ENCODE results near the gene ZC3H12D. TPM values are rescaled to one million over a fixed set of nuclear protein-coding genes. Genes with fewer than 3 reads are reported as not detected.
A peak's percentile ranks its signal among the peaks of the same experiment; 100 is the strongest.

The ZC3H12D gene
- total RNA-seq, 1 donor from 2014 or later = 0.47 TPM

DNA sequence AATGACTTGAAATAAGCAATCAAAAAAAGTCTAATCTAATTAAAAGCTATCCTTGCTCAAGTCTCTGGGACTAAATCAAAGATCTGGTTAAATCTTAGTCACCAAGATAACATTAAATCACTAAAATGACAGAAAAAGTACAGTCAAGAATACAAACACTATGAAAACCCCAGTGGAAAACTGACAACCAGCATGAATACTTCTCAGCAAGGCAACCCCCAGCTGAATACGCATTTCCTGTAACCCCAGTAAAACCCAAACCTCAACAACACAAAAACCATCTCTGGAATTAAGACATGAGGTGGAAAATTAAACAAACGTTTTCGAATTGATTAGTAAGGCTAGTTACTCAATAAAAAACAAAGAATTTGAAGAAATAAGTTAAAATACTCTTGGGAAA is 23.7 kb upstream of the ZC3H12D start:
- Mint-ChIP-seq H3K4me1 (peaks cover 3% of the 10 kb centered on the region), H3K27ac (no peak overlapping the region), H3K9me3 (no peaks in the 10 kb centered on the region), H3K36me3 (peaks cover 19% of the 10 kb centered on the region), H3K4me3 (no peak overlapping the region), H3K27me3 (ENCODE audit: low read depth) (no peaks in the 10 kb centered on the region)
- TF ChIP-seq, protein P1, sequence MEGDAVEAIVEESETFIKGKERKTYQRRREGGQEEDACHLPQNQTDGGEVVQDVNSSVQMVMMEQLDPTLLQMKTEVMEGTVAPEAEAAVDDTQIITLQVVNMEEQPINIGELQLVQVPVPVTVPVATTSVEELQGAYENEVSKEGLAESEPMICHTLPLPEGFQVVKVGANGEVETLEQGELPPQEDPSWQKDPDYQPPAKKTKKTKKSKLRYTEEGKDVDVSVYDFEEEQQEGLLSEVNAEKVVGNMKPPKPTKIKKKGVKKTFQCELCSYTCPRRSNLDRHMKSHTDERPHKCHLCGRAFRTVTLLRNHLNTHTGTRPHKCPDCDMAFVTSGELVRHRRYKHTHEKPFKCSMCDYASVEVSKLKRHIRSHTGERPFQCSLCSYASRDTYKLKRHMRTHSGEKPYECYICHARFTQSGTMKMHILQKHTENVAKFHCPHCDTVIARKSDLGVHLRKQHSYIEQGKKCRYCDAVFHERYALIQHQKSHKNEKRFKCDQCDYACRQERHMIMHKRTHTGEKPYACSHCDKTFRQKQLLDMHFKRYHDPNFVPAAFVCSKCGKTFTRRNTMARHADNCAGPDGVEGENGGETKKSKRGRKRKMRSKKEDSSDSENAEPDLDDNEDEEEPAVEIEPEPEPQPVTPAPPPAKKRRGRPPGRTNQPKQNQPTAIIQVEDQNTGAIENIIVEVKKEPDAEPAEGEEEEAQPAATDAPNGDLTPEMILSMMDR (IDR thresholded peaks at IDR 0.05; ENCODE audit: unreplicated experiment) = no peak
- no peak for DNase-seq (ENCODE audit: low spot score in 2 of 2, unreplicated experiment in 2 of 2)

DNA sequence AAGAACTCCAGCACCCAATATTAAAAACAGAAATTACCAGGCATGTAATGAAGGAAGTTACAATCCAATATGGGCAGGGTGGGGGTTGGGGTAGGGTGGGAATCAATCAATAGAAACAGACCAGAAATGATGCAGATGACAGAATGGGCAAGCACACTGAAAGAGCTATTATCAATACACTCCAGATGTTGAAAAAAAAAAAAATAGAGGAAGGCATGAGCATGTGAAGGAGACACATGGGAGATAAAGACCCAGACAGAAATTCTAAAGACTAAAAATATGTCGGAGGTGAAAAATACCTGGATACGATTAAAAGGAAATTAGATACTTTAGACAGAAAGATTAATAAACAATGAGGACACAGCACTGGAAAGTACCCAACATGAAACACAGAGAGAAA is 19.1 kb upstream of the ZC3H12D start:
- H3K27ac Mint-ChIP-seq = no peak overlapping the region
- no peaks in the 10 kb centered on the region for H3K27me3 Mint-ChIP-seq (ENCODE audit: low read depth)
- TF ChIP-seq, protein P1 (IDR thresholded peaks at IDR 0.05; ENCODE audit: unreplicated experiment) = no peak
- no peaks in the 10 kb centered on the region for H3K9me3 Mint-ChIP-seq
- no peak overlapping the region for H3K4me3 Mint-ChIP-seq
- peaks cover 14% of the 10 kb centered on the region for H3K36me3 Mint-ChIP-seq
- no peak for DNase-seq (ENCODE audit: low spot score in 2 of 2, unreplicated experiment in 2 of 2)
- peaks cover 3% of the 10 kb centered on the region for H3K4me1 Mint-ChIP-seq

- Mint-ChIP-seq H3K9me3 (no peaks in the 10 kb centered on the region), H3K4me3 (no peak overlapping the region), H3K36me3 (peaks cover 14% of the 10 kb centered on the region), H3K27me3 (ENCODE audit: low read depth) (no peaks in the 10 kb centered on the region), H3K27ac (peak overlapping the region; percentile 54), H3K4me1 (no peaks in the 10 kb centered on the region)
- DNase-seq (ENCODE audit: low spot score in 2 of 2, unreplicated experiment in 2 of 2) = no peak
- TF ChIP-seq, protein P1 (IDR thresholded peaks at IDR 0.05; ENCODE audit: unreplicated experiment) = no peak
Measured at GRCh38 chr6:149503276-149503675, 18.5 kb upstream of the ZC3H12D start.

DNA sequence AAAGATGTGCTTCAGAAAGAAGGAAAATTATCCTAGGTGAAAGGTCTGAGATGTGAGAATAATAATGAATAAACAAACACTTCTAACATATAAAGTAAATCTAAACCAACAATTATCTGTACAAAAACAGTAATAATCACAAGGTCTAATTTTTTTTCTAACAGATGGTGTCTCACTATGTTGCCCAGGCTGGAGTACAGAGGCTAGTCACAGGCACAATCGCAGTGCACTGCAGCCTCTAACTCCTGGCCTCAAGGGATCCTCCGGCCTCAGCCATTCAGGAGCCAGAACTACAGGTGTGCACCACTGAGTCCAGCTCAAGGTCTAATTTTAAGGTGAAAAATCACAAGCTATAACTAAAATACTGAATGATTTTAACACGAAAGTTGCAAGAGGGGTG is 17.0 kb upstream of the ZC3H12D start:
- DNase-seq (ENCODE audit: low spot score in 2 of 2, unreplicated experiment in 2 of 2) = no peak
- TF ChIP-seq, protein P1 (IDR thresholded peaks at IDR 0.05; ENCODE audit: unreplicated experiment) = no peak

GRCh38 chr6:149501201-149501600 is 16.4 kb upstream of the ZC3H12D start:
- Mint-ChIP-seq H3K4me3 (no peak overlapping the region), H3K27me3 (ENCODE audit: low read depth) (no peaks in the 10 kb centered on the region), H3K27ac (no peak overlapping the region), H3K36me3 (peaks cover 14% of the 10 kb centered on the region), H3K9me3 (no peaks in the 10 kb centered on the region), H3K4me1 (no peaks in the 10 kb centered on the region)
- DNase-seq (ENCODE audit: low spot score in 2 of 2, unreplicated experiment in 2 of 2) = no peak
- TF ChIP-seq, protein P1 (IDR thresholded peaks at IDR 0.05; ENCODE audit: unreplicated experiment) = no peak

More for the DNA sequence above, 17.0 kb upstream of the ZC3H12D start:
- Mint-ChIP-seq H3K4me3 (no peak overlapping the region), H3K27ac (no peak overlapping the region), H3K9me3 (no peaks in the 10 kb centered on the region), H3K4me1 (no peaks in the 10 kb centered on the region), H3K36me3 (peaks cover 14% of the 10 kb centered on the region), H3K27me3 (ENCODE audit: low read depth) (no peaks in the 10 kb centered on the region)

DNA sequence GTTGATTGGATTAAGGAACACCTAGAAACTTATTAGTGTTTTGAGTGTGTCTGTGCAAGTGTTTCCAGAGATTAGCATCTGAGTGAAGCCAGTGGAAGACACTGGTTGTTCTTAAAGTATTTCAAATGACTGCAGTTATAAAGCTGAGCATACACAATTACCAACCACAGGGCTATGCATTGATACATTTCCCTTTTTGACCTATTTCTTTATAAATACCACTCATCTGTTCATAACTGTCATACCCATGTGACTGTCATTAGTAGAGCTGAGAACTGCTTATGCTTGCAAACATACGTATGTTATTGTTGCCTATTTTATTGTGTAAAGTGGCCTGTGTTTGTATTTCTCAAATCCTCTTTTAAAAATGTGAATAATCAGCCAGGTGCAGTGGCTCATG is 15.3 kb upstream of the ZC3H12D start:
- Mint-ChIP-seq H3K4me1 (no peaks in the 10 kb centered on the region), H3K27ac (no peak overlapping the region)

More for the DNA sequence above, 15.3 kb upstream of the ZC3H12D start:
- Mint-ChIP-seq H3K27me3 (ENCODE audit: low read depth) (no peaks in the 10 kb centered on the region), H3K9me3 (no peaks in the 10 kb centered on the region), H3K36me3 (peaks cover 7% of the 10 kb centered on the region), H3K4me3 (no peak overlapping the region)
- DNase-seq (ENCODE audit: low spot score in 2 of 2, unreplicated experiment in 2 of 2) = no peak
- TF ChIP-seq, protein P1 (IDR thresholded peaks at IDR 0.05; ENCODE audit: unreplicated experiment) = no peak
